Smooth muscle cell (in vitro differentiated cells): ENCODE data around the gene HOMER2. TPM values are rescaled to one million over a fixed set of nuclear protein-coding genes. Genes with fewer than 3 reads are reported as not detected.

ENCODE experiments used
- DNase-seq: peaks from one replicate; lab custom pipeline; 2025; ENCODE audit not compliant: unreplicated experiment; lab: John Stamatoyannopoulos, UW
- H2AFZ ChIP-seq: fragments of 200-600 bp; sonication (generic); 2 replicates; pipeline ENCODE4 v1.6.0; 2016; ENCODE audit warnings: antibody characterized with exemption, low read depth, mild to moderate bottlenecking
- H3F3A ChIP-seq: fragments of 200-600 bp; sonication (generic); 2 replicates; pipeline ENCODE4 v1.6.0; 2017; ENCODE audit warnings: antibody characterized with exemption, low read depth
- H3K27ac ChIP-seq: fragments of 200-600 bp; sonication (generic); 2 replicates; pipeline ENCODE4 v1.5.1; 2016; ENCODE audit warnings: low read depth, mild to moderate bottlenecking
- H3K27me3 ChIP-seq: fragments of 200-600 bp; sonication (generic); 2 replicates; pipeline ENCODE4 v1.6.1; 2016; ENCODE audit warnings: low read depth, mild to moderate bottlenecking
- H3K36me3 ChIP-seq: fragments of 200-600 bp; sonication (generic); 2 replicates; pipeline ENCODE4 v1.5.1; 2016; ENCODE audit warnings: low read depth
- H3K4me1 ChIP-seq: fragments of 200-600 bp; sonication (generic); 2 replicates; pipeline ENCODE4 v1.5.1; 2016; ENCODE audit warnings: low read depth
- H3K4me2 ChIP-seq: fragments of 200-600 bp; sonication (generic); 2 replicates; pipeline ENCODE4 v1.6.0; 2016; ENCODE audit warnings: mild to moderate bottlenecking
- H3K4me3 ChIP-seq: fragments of 200-600 bp; sonication (generic); 2 replicates; pipeline ENCODE4 v1.5.1; 2016; ENCODE audit warnings: mild to moderate bottlenecking
- H3K79me2 ChIP-seq: fragments of 200-600 bp; sonication (generic); 2 replicates; pipeline ENCODE4 v1.6.0; 2016; ENCODE audit warnings: low read depth, mild to moderate bottlenecking
- H3K9ac ChIP-seq: fragments of 200-600 bp; sonication (generic); 2 replicates; pipeline ENCODE4 v1.6.0; 2016; ENCODE audit warnings: low read depth
- H3K9me3 ChIP-seq: fragments of 200-600 bp; sonication (generic); replicated peaks from 2 replicates; pipeline ENCODE4 v1.5.1; 2016; ENCODE audit warnings: low read depth
- H4K20me1 ChIP-seq: fragments of 200-600 bp; sonication (generic); 2 replicates; pipeline ENCODE4 v1.6.0; 2016; ENCODE audit warnings: low read depth
- CTCF ChIP-seq: fragments of 200-600 bp; sonication (generic); IDR thresholded peaks from 2 replicates; pipeline ENCODE4 v1.5.1; 2017; ENCODE audit warnings: borderline replicate concordance, mild to moderate bottlenecking, antibody characterized with exemption; ENCODE audit not compliant: insufficient read depth, poor library complexity, severe bottlenecking
- WGBS: methylation state at CpG from one replicate; pipeline ENCODE4 v1.1.7; 2016; ENCODE audit warnings: low lambda C conversion rate; 5-methylcytosine and 5-hydroxymethylcytosine counted together
- polyA plus RNA-seq: library from polyadenylated mRNA; unstranded; fragments of >200 nt; fragmentation: Nextera tagmentation; extraction: Ambion mirVana; gene quantifications from 2 replicates; pipeline ENCODE4 v1.2.1, GENCODE V29; 2016
- total RNA-seq: library from RNA; depleted of rRNA; stranded (reverse); fragments of >200 nt; gene quantifications from 2 replicates; pipeline ENCODE4 v1.2.3, GENCODE V29; 2014

Gene HOMER2
- total and polyA plus RNA-seq, 2 experiments from 2014 or later, result 3.1 to 18.8 TPM

- WGBS, result 89% methylated on average over 11 of the region's 11 CpGs
- H3K4me2 ChIP-seq, result no peak overlapping the region
- peaks cover 26% of the 10 kb centered on the region for H3K79me2 ChIP-seq
- no peaks in the 10 kb centered on the region for H3K9me3 ChIP-seq
- H3K27me3 ChIP-seq, result no peaks in the 10 kb centered on the region
- DNase-seq, result no peak
- no peak for TF ChIP-seq CTCF
- H3K4me1 ChIP-seq, result peaks cover 14% of the 10 kb centered on the region
- H3K9ac ChIP-seq, result no peak overlapping the region
- H3K27ac ChIP-seq, result no peak overlapping the region
- H2AFZ ChIP-seq, result no peak overlapping the region
- H3F3A ChIP-seq, result peaks cover 6% of the 10 kb centered on the region
- H4K20me1 ChIP-seq, result peaks cover 22% of the 10 kb centered on the region
- no peaks in the 10 kb centered on the region for H3K36me3 ChIP-seq
- H3K4me3 ChIP-seq, result no peak overlapping the region
These were observed 144.4 kb downstream of the HOMER2 start for GRCh38 chr15:82807920-82808633.

- no peak within 1 kb of the TSS for H3K9ac ChIP-seq
- DNase-seq, result no peak
- no peaks in the 10 kb centered on the region for H3K36me3 ChIP-seq
- no peak within 1 kb of the TSS for H3K27ac ChIP-seq
- H3K4me1 ChIP-seq, result peaks cover 4% of the 10 kb centered on the region
- peaks cover 2% of the 10 kb centered on the region for H3F3A ChIP-seq
- peaks cover 5% of the 10 kb centered on the region for H3K79me2 ChIP-seq
- H2AFZ ChIP-seq, result no peak within 1 kb of the TSS
- WGBS, result 76% methylated on average over 2 of the region's 2 CpGs
- no peaks in the 10 kb centered on the region for H3K9me3 ChIP-seq
- peaks cover 2% of the 10 kb centered on the region for H4K20me1 ChIP-seq
- TF ChIP-seq CTCF, result no peak
- peaks cover 8% of the 10 kb centered on the region for H3K27me3 ChIP-seq
- no peak within 1 kb of the TSS for H3K4me3 ChIP-seq
- no peak within 1 kb of the TSS for H3K4me2 ChIP-seq
These were observed 146.5 kb downstream of the HOMER2 start, which contains the start of gene FSD2 for GRCh38 chr15:82805994-82806406. TSS of gene FSD2 (minus strand) at chr15:82806069. CDS start at chr15:82787390, 18,679 bp downstream.

GRCh38 chr15:82804575-82804949 is 148.0 kb downstream of the HOMER2 start:
- WGBS, result 60% methylated on average over 1 of the region's 1 CpG
- Histone ChIP-seq H3F3A (no peaks in the 10 kb centered on the region), H3K27me3 (peaks cover 18% of the 10 kb centered on the region), H3K36me3 (no peaks in the 10 kb centered on the region), H3K79me2 (no peaks in the 10 kb centered on the region), H3K9me3 (no peaks in the 10 kb centered on the region), H3K27ac (no peak overlapping the region), H4K20me1 (no peaks in the 10 kb centered on the region), H3K4me1 (no peaks in the 10 kb centered on the region), H2AFZ (no peak overlapping the region), H3K4me2 (no peak overlapping the region), H3K9ac (no peak overlapping the region), H3K4me3 (no peak overlapping the region)
- DNase-seq, result no peak
- TF ChIP-seq CTCF, result no peak
